ENCODE data around the gene P4HA3. TPM values are rescaled to one million over a fixed set of nuclear protein-coding genes. Genes with fewer than 3 reads are reported as not detected.

P4HA3 gene
- total RNA-seq (2014; rRNA removed): 2.0 and 3.7 TPM in 2 replicates
- percentile 31 among the genes with signal in this experiment for Bru-seq, nascent RNA
- BruChase-seq, experiment 1, labeled RNA remaining after a 6-hour chase: percentile 36 among the genes with signal in this experiment
- BruChase-seq, experiment 2, labeled RNA remaining after a 2-hour chase: percentile 36 among the genes with signal in this experiment
- long read RNA-seq, transcript P4HA3-201 (13 exons, 2,274 nt): major isoform, 6 of 27 reads
- long read RNA-seq, partial matches to known transcripts: 4 of 27 reads
- long read RNA-seq, other reads (novel, unspliced or antisense): 17 of 27 reads

DNA sequence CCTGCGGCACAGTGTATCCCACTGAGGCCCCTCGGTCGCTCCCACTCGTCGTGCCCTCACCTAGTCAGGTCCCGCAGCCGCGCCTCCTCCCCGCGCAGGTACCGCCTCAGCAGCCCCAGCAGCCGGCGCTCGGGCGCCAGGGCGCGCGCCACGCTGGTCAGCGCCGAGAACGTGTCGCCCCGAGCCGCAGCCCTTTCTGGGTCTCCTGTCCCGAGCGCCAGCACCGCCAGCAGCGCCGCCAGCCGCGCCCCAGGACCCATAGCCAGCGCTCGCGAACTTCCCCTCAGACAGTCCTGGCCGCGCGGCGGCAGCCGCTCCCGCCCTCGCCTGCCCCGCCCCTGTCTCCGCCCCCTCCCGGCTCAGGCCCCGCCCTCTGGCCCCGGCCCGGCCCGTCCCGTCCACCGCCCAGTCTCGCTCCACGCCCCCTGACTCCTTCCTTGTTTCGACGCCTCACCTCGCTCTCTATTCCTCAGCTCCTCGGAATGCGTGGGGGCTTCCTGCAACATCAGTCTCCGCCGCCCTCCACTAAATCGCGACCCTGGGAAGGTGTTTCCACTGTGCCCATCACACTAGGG, at the start of gene P4HA3:
Gene P4HA3, minus strand, starts transcription at position 289 of the 575 bp plus-strand sequence. Its CDS starts 29 bp downstream, at position 260.
- peak within 1 kb of the TSS; percentile 85 for H2AFZ ChIP-seq (ENCODE audit: low read length)
- BruUV-seq (replicated peaks): no TSS peak
- ATAC-seq (peak; percentile 97), DNase-seq (peak; percentile 67)
- H3K9ac ChIP-seq (ENCODE audit: low read length): peak within 1 kb of the TSS; percentile 61
- TF ChIP-seq, protein P1, sequence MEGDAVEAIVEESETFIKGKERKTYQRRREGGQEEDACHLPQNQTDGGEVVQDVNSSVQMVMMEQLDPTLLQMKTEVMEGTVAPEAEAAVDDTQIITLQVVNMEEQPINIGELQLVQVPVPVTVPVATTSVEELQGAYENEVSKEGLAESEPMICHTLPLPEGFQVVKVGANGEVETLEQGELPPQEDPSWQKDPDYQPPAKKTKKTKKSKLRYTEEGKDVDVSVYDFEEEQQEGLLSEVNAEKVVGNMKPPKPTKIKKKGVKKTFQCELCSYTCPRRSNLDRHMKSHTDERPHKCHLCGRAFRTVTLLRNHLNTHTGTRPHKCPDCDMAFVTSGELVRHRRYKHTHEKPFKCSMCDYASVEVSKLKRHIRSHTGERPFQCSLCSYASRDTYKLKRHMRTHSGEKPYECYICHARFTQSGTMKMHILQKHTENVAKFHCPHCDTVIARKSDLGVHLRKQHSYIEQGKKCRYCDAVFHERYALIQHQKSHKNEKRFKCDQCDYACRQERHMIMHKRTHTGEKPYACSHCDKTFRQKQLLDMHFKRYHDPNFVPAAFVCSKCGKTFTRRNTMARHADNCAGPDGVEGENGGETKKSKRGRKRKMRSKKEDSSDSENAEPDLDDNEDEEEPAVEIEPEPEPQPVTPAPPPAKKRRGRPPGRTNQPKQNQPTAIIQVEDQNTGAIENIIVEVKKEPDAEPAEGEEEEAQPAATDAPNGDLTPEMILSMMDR (conservative IDR thresholded peaks at IDR 0.05; ENCODE audit: low read depth, low read length): peak; percentile 44
- TF ChIP-seq EZH2phosphoT487 (IDR thresholded peaks at IDR 0.05; ENCODE audit: borderline replicate concordance, low read length): no peak
- ChIA-PET CTCF (no interaction called here), POLR2A (ENCODE audit: unreplicated experiment) (interaction anchor here (0.7 kb wide), 1 partner anchor 31 kb away, joined by 4 read pairs; no protein-coding TSS in a partner anchor)
- no peak within 1 kb of the TSS for H3K27ac ChIP-seq (ENCODE audit: low read length)
- peaks cover 10% of the 10 kb centered on the region; the same call in 1 of the 2 replicates for H3K4me1 ChIP-seq (ENCODE audit: insufficient read depth, low read length)
- H3F3A ChIP-seq (ENCODE audit: low read length, unreplicated experiment): no peaks in the 10 kb centered on the region
- no peaks in the 10 kb centered on the region for H3K79me2 ChIP-seq (ENCODE audit: low read length)
- H3K36me3 ChIP-seq (ENCODE audit: low read depth, low read length): peaks cover under 1% of the 10 kb centered on the region; the same call in 1 of the 2 replicates
- no peaks in the 10 kb centered on the region for H4K20me1 ChIP-seq (ENCODE audit: low read length)
- peaks cover 3% of the 10 kb centered on the region for H3K9me3 ChIP-seq (ENCODE audit: low read length)
- intact Hi-C loops (cut with micrococcal nuclease): no loop called here
- peak within 1 kb of the TSS; percentile 87 for H3K4me2 ChIP-seq (ENCODE audit: low read length)
- H3K9me2 ChIP-seq (replicated peaks; ENCODE audit: low read length): no peaks in the 10 kb centered on the region
- peak within 1 kb of the TSS; percentile 74 for H3K4me3 ChIP-seq (ENCODE audit: low read length)
- no peaks in the 10 kb centered on the region for H3K27me3 ChIP-seq (ENCODE audit: low read length)

DNA sequence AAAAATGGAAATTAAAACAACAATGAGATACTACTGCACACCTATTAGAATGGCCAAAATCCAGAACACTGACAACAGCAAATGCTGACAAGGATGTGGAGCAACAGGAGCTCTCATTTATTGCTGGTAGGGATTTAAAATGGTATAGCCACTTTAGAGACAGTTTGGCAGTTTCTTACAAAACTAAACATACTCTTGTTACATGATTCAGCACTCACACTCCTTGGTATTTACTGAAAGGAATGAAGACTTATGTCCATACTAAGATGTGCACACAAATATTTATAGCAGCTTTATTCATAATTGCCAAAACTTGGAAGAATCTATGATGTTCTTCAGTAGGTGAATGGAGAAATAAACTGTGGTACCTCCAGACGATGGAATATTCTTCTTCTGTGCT, 46.0 kb upstream of the P4HA3 start:
- Histone ChIP-seq H3K27ac (ENCODE audit: low read length) (no peak overlapping the region), H3K4me3 (ENCODE audit: low read length) (no peak overlapping the region), H3K9ac (ENCODE audit: low read length) (no peak overlapping the region), H3K4me2 (ENCODE audit: low read length) (no peak overlapping the region), H3K79me2 (ENCODE audit: low read length) (no peaks in the 10 kb centered on the region), H4K20me1 (ENCODE audit: low read length) (no peaks in the 10 kb centered on the region), H3K27me3 (ENCODE audit: low read length) (no peaks in the 10 kb centered on the region), H3K4me1 (ENCODE audit: insufficient read depth, low read length) (no peaks in the 10 kb centered on the region), H3F3A (ENCODE audit: low read length, unreplicated experiment) (no peaks in the 10 kb centered on the region), H3K9me3 (ENCODE audit: low read length) (no peaks in the 10 kb centered on the region), H2AFZ (ENCODE audit: low read length) (no peak overlapping the region), H3K36me3 (ENCODE audit: low read depth, low read length) (peaks cover 3% of the 10 kb centered on the region; the same call in 1 of the 2 replicates), H3K9me2 (replicated peaks; ENCODE audit: low read length) (no peaks in the 10 kb centered on the region)
- ATAC-seq (no peak), DNase-seq (no peak)
- CTCF ChIA-PET: no interaction called here
- no TSS peak for BruUV-seq (replicated peaks)
- TF ChIP-seq EZH2phosphoT487 (IDR thresholded peaks at IDR 0.05; ENCODE audit: borderline replicate concordance, low read length) (no peak), EZH2 (IDR thresholded peaks at IDR 0.05; ENCODE audit: low read length, unreplicated experiment) (no peak)
- TF ChIP-seq, protein P1 (conservative IDR thresholded peaks at IDR 0.05; ENCODE audit: low read depth, low read length): no peak
- intact Hi-C loops (cut with micrococcal nuclease): no loop called here
- POLR2A ChIA-PET (ENCODE audit: unreplicated experiment): no interaction called here

DNA sequence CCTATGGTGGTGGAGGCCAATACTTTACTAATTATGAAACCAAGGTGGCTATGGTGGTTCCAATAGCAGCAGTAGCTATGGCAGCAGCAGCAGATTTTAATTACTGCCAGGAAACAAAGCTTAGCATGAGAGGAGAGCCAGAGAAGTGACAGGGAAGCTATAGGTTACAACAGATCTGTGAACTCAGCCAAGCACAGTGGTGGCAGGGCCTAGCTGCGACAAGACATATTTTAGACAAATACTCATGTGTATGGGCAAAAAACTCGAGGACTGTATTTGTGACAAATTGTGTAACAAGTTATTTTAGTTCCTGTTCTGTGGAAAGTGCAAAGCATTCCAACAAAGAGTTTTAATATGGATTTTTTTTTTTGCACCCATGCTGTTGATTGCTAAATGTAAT, 44.2 kb upstream of the P4HA3 start:
- H3K4me3 ChIP-seq (ENCODE audit: low read length): no peak overlapping the region
- no peaks in the 10 kb centered on the region for H3K9me2 ChIP-seq (replicated peaks; ENCODE audit: low read length)
- no peaks in the 10 kb centered on the region for H3K4me1 ChIP-seq (ENCODE audit: insufficient read depth, low read length)
- intact Hi-C loops (cut with micrococcal nuclease): no loop called here
- H3K36me3 ChIP-seq (ENCODE audit: low read depth, low read length): peaks cover 3% of the 10 kb centered on the region; the same call in 1 of the 2 replicates
- H2AFZ ChIP-seq (ENCODE audit: low read length): no peak overlapping the region
- no peak overlapping the region for H3K4me2 ChIP-seq (ENCODE audit: low read length)
- no peaks in the 10 kb centered on the region for H3K27me3 ChIP-seq (ENCODE audit: low read length)
- H3F3A ChIP-seq (ENCODE audit: low read length, unreplicated experiment): no peaks in the 10 kb centered on the region
- no peaks in the 10 kb centered on the region for H3K9me3 ChIP-seq (ENCODE audit: low read length)
- no peak overlapping the region for H3K27ac ChIP-seq (ENCODE audit: low read length)
- DNase-seq (no peak), ATAC-seq (no peak)
- CTCF ChIA-PET: no interaction called here
- no peaks in the 10 kb centered on the region for H4K20me1 ChIP-seq (ENCODE audit: low read length)
- no TSS peak for BruUV-seq (replicated peaks)
- POLR2A ChIA-PET (ENCODE audit: unreplicated experiment): interaction anchor here (0.7 kb wide), 1 partner anchor 89 kb away, joined by 3 read pairs; no protein-coding TSS in a partner anchor
- no peak for TF ChIP-seq EZH2phosphoT487 (IDR thresholded peaks at IDR 0.05; ENCODE audit: borderline replicate concordance, low read length)
- TF ChIP-seq EZH2 (IDR thresholded peaks at IDR 0.05; ENCODE audit: low read length, unreplicated experiment): no peak
- TF ChIP-seq, protein P1 (conservative IDR thresholded peaks at IDR 0.05; ENCODE audit: low read depth, low read length): no peak
- H3K79me2 ChIP-seq (ENCODE audit: low read length): no peaks in the 10 kb centered on the region
- H3K9ac ChIP-seq (ENCODE audit: low read length): no peak overlapping the region

Measured in PC-3 (cell line).